ENCODE measurements around the gene ACACB.

Gene ACACB

DNA sequence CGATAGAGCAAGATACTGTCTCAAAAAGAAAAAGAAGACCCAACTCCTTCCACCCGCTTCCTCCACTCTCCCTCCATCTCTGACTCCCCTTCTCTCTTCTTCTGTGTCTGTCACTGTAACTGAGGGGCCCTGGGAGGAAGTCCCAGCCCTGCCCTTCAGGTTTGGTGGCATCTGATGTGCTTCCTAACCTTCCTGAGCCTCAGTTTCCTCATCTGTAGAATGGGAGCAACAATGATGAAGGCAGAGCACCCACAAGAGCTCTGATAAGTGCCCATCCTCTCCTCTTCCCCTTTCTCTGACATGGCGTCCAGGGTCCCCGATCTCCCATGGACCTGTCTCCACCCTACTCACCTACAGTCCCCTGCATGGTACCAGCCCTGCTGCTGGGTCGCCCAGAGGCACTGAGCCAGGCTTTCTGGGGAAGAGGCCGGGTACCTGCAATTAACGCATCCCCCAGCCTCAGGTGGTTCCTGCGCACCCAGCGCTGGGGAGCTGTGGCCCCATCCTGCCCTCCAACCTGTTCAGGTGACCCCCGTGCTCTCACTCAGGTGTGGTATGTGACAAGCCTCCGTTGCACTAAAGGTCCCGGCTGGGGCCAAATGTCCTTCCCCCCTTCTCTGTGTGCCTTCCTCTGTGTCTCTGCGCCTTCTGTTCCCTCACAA lies 179.5 kb downstream of the ACACB start:
- TF ChIP-seq, protein P1, sequence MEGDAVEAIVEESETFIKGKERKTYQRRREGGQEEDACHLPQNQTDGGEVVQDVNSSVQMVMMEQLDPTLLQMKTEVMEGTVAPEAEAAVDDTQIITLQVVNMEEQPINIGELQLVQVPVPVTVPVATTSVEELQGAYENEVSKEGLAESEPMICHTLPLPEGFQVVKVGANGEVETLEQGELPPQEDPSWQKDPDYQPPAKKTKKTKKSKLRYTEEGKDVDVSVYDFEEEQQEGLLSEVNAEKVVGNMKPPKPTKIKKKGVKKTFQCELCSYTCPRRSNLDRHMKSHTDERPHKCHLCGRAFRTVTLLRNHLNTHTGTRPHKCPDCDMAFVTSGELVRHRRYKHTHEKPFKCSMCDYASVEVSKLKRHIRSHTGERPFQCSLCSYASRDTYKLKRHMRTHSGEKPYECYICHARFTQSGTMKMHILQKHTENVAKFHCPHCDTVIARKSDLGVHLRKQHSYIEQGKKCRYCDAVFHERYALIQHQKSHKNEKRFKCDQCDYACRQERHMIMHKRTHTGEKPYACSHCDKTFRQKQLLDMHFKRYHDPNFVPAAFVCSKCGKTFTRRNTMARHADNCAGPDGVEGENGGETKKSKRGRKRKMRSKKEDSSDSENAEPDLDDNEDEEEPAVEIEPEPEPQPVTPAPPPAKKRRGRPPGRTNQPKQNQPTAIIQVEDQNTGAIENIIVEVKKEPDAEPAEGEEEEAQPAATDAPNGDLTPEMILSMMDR (IDR thresholded peaks at IDR 0.05), result no peak
- Mint-ChIP-seq H3K27me3 (ENCODE audit: low read depth, poor library complexity) (peaks cover 65% of the 10 kb centered on the region), H3K9me3 (no peaks in the 10 kb centered on the region), H3K27ac (peak overlapping the region; percentile 72), H3K4me1 (peaks cover 14% of the 10 kb centered on the region), H3K4me3 (no peak overlapping the region), H3K36me3 (ENCODE audit: low read depth) (no peaks in the 10 kb centered on the region)
- DNase-seq, result no peak

DNA sequence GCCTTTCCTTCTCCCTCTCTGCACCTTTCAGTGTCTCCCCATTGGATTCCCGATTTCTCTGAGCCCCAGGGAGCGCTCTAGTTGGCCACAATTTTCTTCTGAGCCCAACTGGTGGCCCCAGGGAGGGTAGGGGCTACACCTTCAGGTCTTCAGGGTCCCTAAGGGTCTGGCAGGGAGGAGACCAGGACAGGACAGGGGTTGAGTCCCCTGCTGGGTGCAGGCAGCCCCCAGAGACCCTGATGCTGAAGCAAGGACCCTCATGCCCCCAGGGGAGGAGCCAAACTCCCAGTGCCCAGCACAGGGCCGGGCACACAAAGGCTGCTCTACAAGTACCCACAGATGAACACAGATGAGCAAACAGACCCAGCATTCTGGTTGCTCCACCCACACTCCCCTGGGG lies 180.0 kb downstream of the ACACB start:
- TF ChIP-seq, protein P1 (IDR thresholded peaks at IDR 0.05), result no peak
- Mint-ChIP-seq H3K27me3 (ENCODE audit: low read depth, poor library complexity) (peaks cover 70% of the 10 kb centered on the region), H3K9me3 (no peaks in the 10 kb centered on the region), H3K4me3 (no peak overlapping the region), H3K36me3 (ENCODE audit: low read depth) (no peaks in the 10 kb centered on the region), H3K27ac (peak overlapping the region; percentile 72), H3K4me1 (peaks cover 9% of the 10 kb centered on the region)
- no peak for DNase-seq

DNA sequence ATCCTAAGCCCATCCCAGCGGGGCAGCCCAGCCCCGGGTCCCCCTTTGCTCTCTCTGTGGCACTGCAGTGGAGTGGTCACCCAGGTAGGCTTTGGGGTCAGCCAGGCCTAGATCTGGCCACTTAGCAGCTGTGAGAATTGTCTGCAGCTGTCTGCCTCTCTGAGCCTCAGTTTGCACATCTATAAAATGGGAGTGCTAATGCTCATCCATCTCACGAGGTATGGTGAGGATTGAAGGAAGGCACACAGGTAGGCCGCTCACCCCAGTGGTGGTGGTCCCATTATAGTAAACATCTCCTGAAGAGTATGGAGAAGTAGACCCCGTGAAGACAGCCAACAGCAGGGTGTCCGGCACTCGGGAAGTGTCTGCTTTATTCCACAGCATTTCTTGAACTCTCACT lies 183.5 kb downstream of the ACACB start:
- DNase-seq, result no peak
- no peak overlapping the region for H3K27ac Mint-ChIP-seq
- H3K36me3 Mint-ChIP-seq (ENCODE audit: low read depth), result no peaks in the 10 kb centered on the region
- TF ChIP-seq, protein P1 (IDR thresholded peaks at IDR 0.05), result no peak
- no peak overlapping the region for H3K4me3 Mint-ChIP-seq
- H3K27me3 Mint-ChIP-seq (ENCODE audit: low read depth, poor library complexity), result peaks cover 92% of the 10 kb centered on the region
- peaks cover 18% of the 10 kb centered on the region for H3K4me1 Mint-ChIP-seq
- H3K9me3 Mint-ChIP-seq, result no peaks in the 10 kb centered on the region

DNA sequence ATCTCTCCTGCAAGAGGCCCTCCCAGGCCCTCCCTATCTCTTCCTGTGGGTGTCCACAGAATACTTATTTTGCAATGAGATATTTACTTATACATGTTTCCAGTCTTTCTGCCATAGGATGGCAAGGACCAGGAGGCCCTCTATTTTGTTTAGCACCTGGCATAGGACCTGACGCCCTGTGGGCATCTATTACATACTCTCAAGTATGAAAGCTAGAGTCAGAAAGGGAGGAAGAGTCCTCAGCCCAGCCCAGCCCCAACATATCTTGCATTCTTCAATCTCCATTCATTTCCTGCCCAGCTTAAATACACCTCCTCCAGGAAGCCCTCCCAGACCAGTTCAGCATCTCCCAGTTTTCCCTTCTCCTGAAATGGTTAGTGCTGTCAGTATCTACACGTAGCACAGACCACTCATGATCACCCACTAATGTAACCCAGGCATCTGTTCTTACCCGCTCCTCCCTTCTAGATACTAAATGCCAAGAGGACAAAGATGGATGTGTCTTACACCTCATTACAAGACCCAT lies 185.3 kb downstream of the ACACB start:
- H3K4me1 Mint-ChIP-seq, result peaks cover 18% of the 10 kb centered on the region
- H3K27me3 Mint-ChIP-seq (ENCODE audit: low read depth, poor library complexity), result peaks cover 99% of the 10 kb centered on the region
- DNase-seq, result no peak
- H3K27ac Mint-ChIP-seq, result no peak overlapping the region
- H3K36me3 Mint-ChIP-seq (ENCODE audit: low read depth), result no peaks in the 10 kb centered on the region
- no peak overlapping the region for H3K4me3 Mint-ChIP-seq
- H3K9me3 Mint-ChIP-seq, result no peaks in the 10 kb centered on the region
- TF ChIP-seq, protein P1 (IDR thresholded peaks at IDR 0.05), result no peak

DNA sequence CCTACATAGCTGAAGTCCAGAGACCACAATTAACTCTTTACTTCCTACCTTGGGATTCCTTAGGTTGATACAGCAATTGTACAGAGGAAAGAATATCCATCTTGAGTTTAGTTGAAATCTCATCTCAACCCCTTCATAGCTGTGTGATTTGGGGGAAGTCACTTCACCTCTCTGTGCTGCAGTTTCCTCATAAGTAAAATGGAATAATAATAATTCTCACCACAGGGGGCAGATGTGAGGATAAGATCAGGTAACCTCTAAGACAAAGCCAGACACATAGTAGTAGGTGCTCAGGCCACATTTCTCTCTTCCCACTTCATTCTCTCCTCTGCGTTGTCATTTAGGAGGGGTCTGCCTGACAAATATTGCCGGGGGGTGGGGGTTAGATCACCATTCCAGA lies 186.0 kb downstream of the ACACB start:
- no peaks in the 10 kb centered on the region for H3K36me3 Mint-ChIP-seq (ENCODE audit: low read depth)
- H3K9me3 Mint-ChIP-seq, result no peaks in the 10 kb centered on the region
- peaks cover 99% of the 10 kb centered on the region for H3K27me3 Mint-ChIP-seq (ENCODE audit: low read depth, poor library complexity)
- TF ChIP-seq, protein P1 (IDR thresholded peaks at IDR 0.05), result no peak
- no peak overlapping the region for H3K27ac Mint-ChIP-seq
- DNase-seq, result no peak
- H3K4me1 Mint-ChIP-seq, result peaks cover 18% of the 10 kb centered on the region
- H3K4me3 Mint-ChIP-seq, result no peak overlapping the region

DNA sequence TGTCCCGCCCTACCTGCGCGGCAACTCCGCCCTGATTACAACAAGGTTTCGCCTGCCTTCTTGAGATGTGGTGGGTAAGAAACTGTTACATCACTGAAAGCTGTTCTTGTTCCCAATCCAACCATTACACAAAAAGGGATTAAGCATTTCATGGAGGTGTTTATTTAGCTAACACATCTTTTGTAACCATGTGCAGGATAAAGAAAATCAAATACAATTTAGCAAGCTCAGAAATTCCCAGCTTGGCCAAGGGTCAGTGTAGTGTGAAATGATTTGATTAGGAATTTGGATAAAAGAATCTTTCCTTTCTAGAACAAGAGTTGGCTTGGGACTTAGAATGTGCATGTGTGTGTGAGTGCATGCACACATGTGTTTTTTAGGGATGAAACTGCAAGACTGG lies 186.4 kb downstream of the ACACB start:
- Mint-ChIP-seq H3K4me3 (no peak overlapping the region), H3K27me3 (ENCODE audit: low read depth, poor library complexity) (peaks cover 99% of the 10 kb centered on the region), H3K36me3 (ENCODE audit: low read depth) (no peaks in the 10 kb centered on the region), H3K4me1 (peaks cover 18% of the 10 kb centered on the region), H3K27ac (no peak overlapping the region), H3K9me3 (no peaks in the 10 kb centered on the region)
- no peak for DNase-seq
- TF ChIP-seq, protein P1 (IDR thresholded peaks at IDR 0.05), result no peak
